NCI-H146 (cell line): ENCODE results near the gene SHISA7.

ENCODE experiments used
- DNase-seq: peaks from one replicate; lab custom pipeline; 2025; lab: John Stamatoyannopoulos, UW

The SHISA7 gene

GRCh38 chr19:55443045-55443823, at the start of gene SHISA7:
TSS of gene SHISA7 (minus strand) at chr19:55443300. CDS start at chr19:55442863, 437 bp downstream.
- DNase-seq, result peak; percentile 58

- DNase-seq, result peak; percentile 58
Measured at GRCh38 chr19:55492362-55492944, 49.4 kb upstream of the SHISA7 start.

GRCh38 chr19:55491546-55492360, 48.7 kb upstream of the SHISA7 start:
- no peak for DNase-seq

- no peak for DNase-seq
Measured at GRCh38 chr19:55490478-55491432, 47.7 kb upstream of the SHISA7 start.

- no peak for DNase-seq
Measured at GRCh38 chr19:55489711-55490477, 46.8 kb upstream of the SHISA7 start.

- no peak for DNase-seq
Measured at GRCh38 chr19:55488986-55489710, 46.0 kb upstream of the SHISA7 start.

GRCh38 chr19:55487924-55488687, 45.0 kb upstream of the SHISA7 start, which contains the start of gene SSC5D:
TSS of gene SSC5D (plus strand) at chr19:55488436. CDS start at chr19:55488590, 154 bp downstream.
- DNase-seq, result no peak

GRCh38 chr19:55486971-55487923, 44.1 kb upstream of the SHISA7 start:
- no peak for DNase-seq

- no peak for DNase-seq
Measured at GRCh38 chr19:55486043-55486970, 43.2 kb upstream of the SHISA7 start.

- DNase-seq, result peak; percentile 51
Measured at GRCh38 chr19:55485439-55486011, 42.4 kb upstream of the SHISA7 start.

- DNase-seq, result peak; percentile 83
Measured at GRCh38 chr19:55484593-55485438, 41.7 kb upstream of the SHISA7 start, which contains the start of gene NAT14. TSS of gene NAT14 (plus strand) at chr19:55485188. CDS start at chr19:55485709, 521 bp downstream.

GRCh38 chr19:55483706-55484592, 40.8 kb upstream of the SHISA7 start:
- DNase-seq, result no peak

- DNase-seq, result no peak
Measured at GRCh38 chr19:55482967-55483705, 40.0 kb upstream of the SHISA7 start.
